B cell (primary cell): ENCODE results near the gene HSF4. TPM values are rescaled to one million over a fixed set of nuclear protein-coding genes. Genes with fewer than 3 reads are reported as not detected.

Experiments
- ATAC-seq: fragments of 200-7000 bp; cut with Tn5 transposase; one replicate; pipeline ENCODE4 v1.10.0; 2021; ENCODE audit warnings: low read depth, mild to moderate bottlenecking, moderate number of reproducible peaks, moderate library complexity
- CTCF ChIA-PET: fragments of 350-600 bp; sonication (Branson Sonifier 250); formaldehyde crosslinking; loops from one replicate; lab custom pipeline; 2021; ENCODE audit warnings: antibody characterized with exemption, inconsistent platforms; lab: Charles Lee
- POLR2A ChIA-PET: fragments of 350-600 bp; sonication (Branson Sonifier 250); formaldehyde crosslinking; loops from one replicate; lab custom pipeline; 2021; ENCODE audit warnings: antibody characterized with exemption; lab: Charles Lee
- DNase-seq: peaks from one replicate; pipeline ENCODE4 v3.0.0; 2013
- H2AFZ ChIP-seq: 2 replicates; pipeline ENCODE4 v1.6.1; 2012; ENCODE audit warnings: mild to moderate bottlenecking, low read depth, low read length; ENCODE audit not compliant: insufficient read depth, poor library complexity, severe bottlenecking
- H3K27ac ChIP-seq, 2 donors: 1 replicate in 1 of 2; 2 replicates in 1 of 2; pipeline ENCODE4 v1.5.1; 2012 to 2013; ENCODE audit warnings: low read length in 2 of 2, mild to moderate bottlenecking in 2 of 2, moderate library complexity in 1 of 2
- H3K27me3 ChIP-seq, 4 experiments: fragments of 200-600 bp in 1 of 4; sonication (generic) in 1 of 4; replicated peaks in 1 of 4; 1 replicate in 2 of 4; 2 replicates in 2 of 4; pipeline versions ENCODE4 v1.6.1 to v1.7.0; 2013 to 2016; ENCODE audit warnings: low read length in 3 of 4, mild to moderate bottlenecking in 2 of 4, mixed read lengths in 1 of 4, moderate library complexity in 1 of 4; ENCODE audit not compliant: insufficient read depth in 4 of 4, control insufficient read depth in 3 of 4; ENCODE audit errors: control extremely low read depth in 1 of 4
- H3K36me3 ChIP-seq, 2 experiments: replicated peaks in 1 of 2; 1 replicate in 1 of 2; 2 replicates in 1 of 2; pipeline versions ENCODE4 v1.6.1 to v1.7.1; 2013; ENCODE audit warnings: low read length in 1 of 2; ENCODE audit not compliant: insufficient read depth in 2 of 2, control insufficient read depth in 1 of 2; ENCODE audit errors: control extremely low read depth in 1 of 2, extremely low read depth in 1 of 2
- H3K4me1 ChIP-seq, 2 donors: fragments of 200-600 bp in 1 of 2; sonication (generic) in 1 of 2; 1 replicate in 1 of 2; 2 replicates in 1 of 2; pipeline versions ENCODE4 v1.5.1 to v1.6.1; 2013 to 2017; ENCODE audit warnings: low read length in 2 of 2; ENCODE audit not compliant: control insufficient read depth in 2 of 2, insufficient read depth in 2 of 2
- H3K4me2 ChIP-seq: replicated peaks from 2 replicates; pipeline ENCODE3; 2012; ENCODE audit warnings: mild to moderate bottlenecking, low read depth, low read length; ENCODE audit not compliant: poor library complexity, severe bottlenecking
- H3K4me3 ChIP-seq, 5 experiments: fragments of 200-600 bp in 1 of 5; sonication (generic) in 1 of 5; 1 replicate in 3 of 5; 2 replicates in 2 of 5; pipeline versions ENCODE4 v1.5.1 to v1.7.0; 2011 to 2016; ENCODE audit warnings: low read length in 4 of 5, mild to moderate bottlenecking in 4 of 5, low read depth in 2 of 5, control low read depth in 1 of 5, moderate library complexity in 1 of 5; ENCODE audit not compliant: insufficient read depth in 1 of 5; ENCODE audit errors: control extremely low read depth in 1 of 5, extremely low read depth in 1 of 5
- H3K79me2 ChIP-seq: fragments of 200-600 bp; sonication (generic); one replicate; pipeline ENCODE4 v1.6.0; 2016; ENCODE audit warnings: low read length; ENCODE audit not compliant: control insufficient read depth, insufficient read depth
- H3K9ac ChIP-seq: fragments of 200-600 bp; sonication (generic); 2 replicates; pipeline ENCODE4 v1.6.1; 2017; ENCODE audit warnings: mild to moderate bottlenecking, low read length, moderate library complexity
- H3K9me3 ChIP-seq, 3 donors: one replicate each; pipeline versions ENCODE4 v1.6.1 to v1.7.1; 2013; ENCODE audit warnings: low read length in 2 of 3; ENCODE audit not compliant: control insufficient read depth in 2 of 3, insufficient read depth in 1 of 3; ENCODE audit errors: control extremely low read depth in 1 of 3
- H4K20me1 ChIP-seq: 2 replicates; pipeline ENCODE4 v1.6.0; 2012; ENCODE audit warnings: mild to moderate bottlenecking, low read length; ENCODE audit not compliant: insufficient read depth, control insufficient read depth, poor library complexity, severe bottlenecking
- H3K27ac Mint-ChIP-seq: one replicate; pipeline ENCODE4 v1.8.0; 2021; ENCODE audit warnings: mixed read lengths
- H3K27me3 Mint-ChIP-seq: one replicate; pipeline ENCODE4 v1.8.0; 2021; ENCODE audit warnings: mixed read lengths
- H3K4me1 Mint-ChIP-seq: one replicate; pipeline ENCODE4 v1.8.0; 2021; ENCODE audit warnings: mixed read lengths
- H3K4me3 Mint-ChIP-seq: one replicate; pipeline ENCODE4 v1.8.0; 2021; ENCODE audit warnings: mixed read lengths
- H3K9me3 Mint-ChIP-seq: one replicate; pipeline ENCODE4 v1.8.0; 2022; ENCODE audit warnings: mixed read lengths; ENCODE audit not compliant: insufficient read depth
- EZH2 ChIP-seq: IDR thresholded peaks from 2 replicates; pipeline ENCODE4 v1.6.1; 2012; ENCODE audit warnings: borderline replicate concordance, low read depth, mild to moderate bottlenecking, moderate library complexity, low read length; ENCODE audit not compliant: insufficient read depth, poor library complexity, severe bottlenecking
- WGBS: methylation state at CpG from one replicate; pipeline ENCODE4 v1.1.5; 2013; ENCODE audit warnings: missing lambda C conversion rate; ENCODE audit not compliant: insufficient coverage; 5-methylcytosine and 5-hydroxymethylcytosine counted together
- intact Hi-C: fragments of 100-400 bp; cut with micrococcal nuclease; formaldehyde crosslinking; loops from one replicate; pipeline ENCODE4 v1.10.0; 2022
- polyA plus RNA-seq: library from polyadenylated mRNA; depleted of rRNA; stranded (reverse); fragments of >200 nt; gene quantifications from 2 replicates; pipeline ENCODE4 v1.2.3, GENCODE V29; 2012
- total RNA-seq, 2 donors: library from RNA; stranded (reverse); fragments of 120-200 nt in 1 of 2; gene quantifications; 1 replicate in 1 of 2; 2 replicates in 1 of 2; pipeline versions ENCODE4 v1.2.3 to v1.2.4, GENCODE V29; 2013 to 2022
- TF ChIP-seq, protein P1 (sequence below): fragments of 200-600 bp; IDR thresholded peaks from one replicate; pipeline ENCODE4 v1.8.0; 2022; ENCODE audit warnings: antibody characterized with exemption, mild to moderate bottlenecking

The HSF4 gene
- total and polyA plus RNA-seq, 2 donors (not counting 1 experiment from before 2014, with no cell fraction given) = 11.9 to 12.2 TPM

DNA sequence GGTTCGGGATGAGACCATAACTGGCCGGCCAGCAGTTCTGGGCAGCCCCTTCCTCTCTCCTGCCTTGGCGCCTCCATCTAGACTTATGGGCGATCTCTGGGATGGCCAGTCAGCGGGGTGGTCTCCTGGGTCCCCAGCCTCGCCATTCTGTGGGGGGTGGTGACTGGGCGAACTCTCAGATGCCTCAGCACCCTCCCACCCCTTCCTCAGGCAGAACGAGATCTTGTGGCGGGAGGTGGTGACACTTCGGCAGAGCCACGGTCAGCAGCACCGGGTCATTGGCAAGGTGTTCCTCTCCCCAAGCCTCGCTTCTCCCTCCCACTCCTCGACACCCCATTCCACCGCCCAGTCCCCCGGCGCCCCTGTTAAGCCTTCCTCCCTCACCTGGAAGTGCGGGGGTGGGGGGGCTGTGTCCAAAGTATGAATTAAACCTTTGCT, 1.6 kb downstream of the HSF4 start:
- ChIA-PET CTCF (no interaction called here), POLR2A (interaction anchor here (0.6 kb wide), 2 partner anchors 26 to 131 kb away, joined by 3 to 4 read pairs; no protein-coding TSS in a partner anchor)
- H3K4me2 ChIP-seq = no peak overlapping the region
- peaks cover 58% of the 10 kb centered on the region for H3K27me3 Mint-ChIP-seq
- H3K36me3 ChIP-seq = no peaks in the 10 kb centered on the region
- H3K4me1 ChIP-seq = peaks cover 56 to 64% of the 10 kb centered on the region in 2 donors
- H3K27ac Mint-ChIP-seq = no peak overlapping the region
- no peak overlapping the region for H3K27ac ChIP-seq
- intact Hi-C loops = no loop called here
- H3K9me3 ChIP-seq = peaks cover 0 to 47% (median 0%) of the 10 kb centered on the region in 3 donors
- WGBS = 37% methylated on average over 14 of the region's 18 CpGs
- no peak overlapping the region for H3K9ac ChIP-seq
- H3K4me3 ChIP-seq = no peak overlapping the region
- H4K20me1 ChIP-seq = peaks cover 20% of the 10 kb centered on the region
- no peak overlapping the region for H2AFZ ChIP-seq
- no peaks in the 10 kb centered on the region for H3K9me3 Mint-ChIP-seq
- H3K27me3 ChIP-seq = peaks cover 0 to 95% (median 64%) of the 10 kb centered on the region in 4 experiments
- H3K4me3 Mint-ChIP-seq = no peak overlapping the region
- no peaks in the 10 kb centered on the region for H3K79me2 ChIP-seq
- ATAC-seq (no peak), DNase-seq (no peak)
- TF ChIP-seq EZH2 = no peak
- TF ChIP-seq, protein P1, sequence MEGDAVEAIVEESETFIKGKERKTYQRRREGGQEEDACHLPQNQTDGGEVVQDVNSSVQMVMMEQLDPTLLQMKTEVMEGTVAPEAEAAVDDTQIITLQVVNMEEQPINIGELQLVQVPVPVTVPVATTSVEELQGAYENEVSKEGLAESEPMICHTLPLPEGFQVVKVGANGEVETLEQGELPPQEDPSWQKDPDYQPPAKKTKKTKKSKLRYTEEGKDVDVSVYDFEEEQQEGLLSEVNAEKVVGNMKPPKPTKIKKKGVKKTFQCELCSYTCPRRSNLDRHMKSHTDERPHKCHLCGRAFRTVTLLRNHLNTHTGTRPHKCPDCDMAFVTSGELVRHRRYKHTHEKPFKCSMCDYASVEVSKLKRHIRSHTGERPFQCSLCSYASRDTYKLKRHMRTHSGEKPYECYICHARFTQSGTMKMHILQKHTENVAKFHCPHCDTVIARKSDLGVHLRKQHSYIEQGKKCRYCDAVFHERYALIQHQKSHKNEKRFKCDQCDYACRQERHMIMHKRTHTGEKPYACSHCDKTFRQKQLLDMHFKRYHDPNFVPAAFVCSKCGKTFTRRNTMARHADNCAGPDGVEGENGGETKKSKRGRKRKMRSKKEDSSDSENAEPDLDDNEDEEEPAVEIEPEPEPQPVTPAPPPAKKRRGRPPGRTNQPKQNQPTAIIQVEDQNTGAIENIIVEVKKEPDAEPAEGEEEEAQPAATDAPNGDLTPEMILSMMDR = no peak
- H3K4me1 Mint-ChIP-seq = peaks cover 40% of the 10 kb centered on the region

DNA sequence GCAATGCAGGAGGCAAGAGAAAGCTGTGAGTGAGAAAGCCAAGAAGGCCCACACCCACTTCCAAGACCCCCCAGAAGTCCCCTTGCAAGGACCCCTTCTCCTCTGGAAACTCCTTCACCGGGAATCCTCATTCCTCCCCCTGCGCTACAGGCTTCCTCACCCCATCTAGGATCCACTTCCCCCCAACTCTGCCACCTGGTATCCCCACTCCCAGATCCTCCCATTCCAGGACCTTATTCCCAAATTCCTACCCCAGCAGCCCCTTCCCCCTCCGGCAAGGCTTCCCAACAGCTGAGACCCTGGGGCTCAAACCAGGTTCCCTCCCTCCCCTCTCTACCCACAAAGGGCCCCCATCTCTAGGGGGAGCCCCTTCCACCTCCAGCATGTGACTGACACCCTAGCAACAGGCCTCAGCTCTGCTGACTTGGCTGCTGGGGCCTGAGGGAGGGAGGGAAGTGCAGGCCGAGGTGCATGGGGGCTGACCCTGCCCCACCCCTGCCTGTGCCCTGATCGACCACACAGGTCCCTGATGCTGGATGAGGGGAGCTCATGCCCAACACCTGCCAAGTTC, 2.1 kb downstream of the HSF4 start:
- no peak overlapping the region for H3K27ac Mint-ChIP-seq
- Histone ChIP-seq H3K27ac (no peak overlapping the region), H3K27me3 (peaks cover 0 to 95% (median 67%) of the 10 kb centered on the region in 4 experiments), H3K4me1 (peaks cover 51 to 62% of the 10 kb centered on the region in 2 donors), H3K79me2 (no peaks in the 10 kb centered on the region), H3K4me3 (no peak overlapping the region), H3K9me3 (peaks cover 0 to 42% (median 0%) of the 10 kb centered on the region in 3 donors), H3K4me2 (no peak overlapping the region), H2AFZ (no peak overlapping the region), H4K20me1 (peaks cover 15% of the 10 kb centered on the region), H3K9ac (no peak overlapping the region), H3K36me3 (no peaks in the 10 kb centered on the region)
- H3K9me3 Mint-ChIP-seq = no peaks in the 10 kb centered on the region
- no peak for TF ChIP-seq EZH2
- TF ChIP-seq, protein P1 = no peak
- DNase-seq (no peak), ATAC-seq (no peak)
- ChIA-PET POLR2A (no interaction called here), CTCF (no interaction called here)
- intact Hi-C loops = no loop called here
- peaks cover 42% of the 10 kb centered on the region for H3K4me1 Mint-ChIP-seq
- WGBS = 78% methylated on average over 4 of the region's 5 CpGs
- peaks cover 61% of the 10 kb centered on the region for H3K27me3 Mint-ChIP-seq
- no peak overlapping the region for H3K4me3 Mint-ChIP-seq
